HG02943 (cell line): ENCODE results near the gene PRKAB1.

ENCODE experiments used
- ATAC-seq: cut with Tn5 transposase; IDR thresholded peaks from one replicate; pipeline ENCODE4 v1.9.1; 2021; ENCODE audit warnings: mild to moderate bottlenecking, low read depth, moderate library complexity; ENCODE audit not compliant: unreplicated experiment

PRKAB1 gene

DNA sequence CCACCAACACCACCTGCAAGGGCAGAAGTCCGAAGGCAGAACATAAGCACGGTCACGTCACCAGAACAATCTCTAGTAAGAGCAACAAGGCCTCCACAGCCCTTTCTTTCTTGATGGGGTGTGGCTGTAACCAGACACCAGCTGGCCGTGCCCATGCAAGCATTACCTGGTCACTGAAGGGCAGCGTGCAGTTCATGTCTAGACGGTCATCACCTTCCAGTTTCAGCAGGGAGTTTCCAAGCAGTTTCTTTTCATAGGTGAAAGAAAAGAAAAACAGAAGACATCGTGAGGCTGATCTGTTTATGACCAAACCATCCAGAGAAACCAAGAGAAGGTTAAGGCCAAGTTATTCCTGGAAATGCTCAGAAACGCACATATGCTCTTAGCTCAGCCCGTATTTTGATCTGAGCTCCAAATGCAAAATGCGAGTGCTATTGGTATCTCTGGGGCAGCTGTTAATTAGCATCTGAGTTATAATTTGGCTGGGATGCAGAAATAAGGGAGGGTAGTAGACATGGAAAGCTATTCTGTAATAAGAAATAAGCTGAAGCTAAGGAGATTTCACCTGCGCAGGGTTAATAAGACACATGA is 42.5 kb downstream of the PRKAB1 start:
- ATAC-seq: no peak

DNA sequence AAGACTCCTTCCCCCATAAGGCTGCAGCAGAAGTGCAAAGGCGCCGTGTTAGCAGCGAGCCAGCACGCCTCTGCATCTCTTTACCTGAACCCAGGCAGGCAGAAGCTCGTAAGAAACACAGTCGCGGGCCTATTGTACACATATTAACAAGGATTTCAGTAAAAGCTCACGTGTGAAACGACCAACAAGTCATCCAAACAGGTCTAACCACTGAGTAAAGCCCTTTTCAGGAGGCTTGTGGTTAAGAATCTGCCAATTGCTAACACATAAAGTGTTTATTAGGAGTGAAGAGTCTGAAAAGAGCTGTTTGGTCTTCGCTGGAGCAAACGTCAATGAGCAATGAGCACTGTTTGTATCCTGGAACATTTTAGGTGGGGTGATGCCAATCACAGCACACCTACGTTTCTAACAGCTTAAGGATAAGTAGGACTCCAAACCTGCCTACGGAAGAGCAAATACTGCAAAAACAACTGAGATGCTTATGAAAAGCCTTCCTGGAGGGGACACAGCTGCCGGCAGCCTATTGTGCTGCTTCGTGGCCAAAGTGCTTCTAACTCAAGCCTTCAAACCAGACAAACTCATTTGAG is 43.1 kb downstream of the PRKAB1 start:
- no peak for ATAC-seq

DNA sequence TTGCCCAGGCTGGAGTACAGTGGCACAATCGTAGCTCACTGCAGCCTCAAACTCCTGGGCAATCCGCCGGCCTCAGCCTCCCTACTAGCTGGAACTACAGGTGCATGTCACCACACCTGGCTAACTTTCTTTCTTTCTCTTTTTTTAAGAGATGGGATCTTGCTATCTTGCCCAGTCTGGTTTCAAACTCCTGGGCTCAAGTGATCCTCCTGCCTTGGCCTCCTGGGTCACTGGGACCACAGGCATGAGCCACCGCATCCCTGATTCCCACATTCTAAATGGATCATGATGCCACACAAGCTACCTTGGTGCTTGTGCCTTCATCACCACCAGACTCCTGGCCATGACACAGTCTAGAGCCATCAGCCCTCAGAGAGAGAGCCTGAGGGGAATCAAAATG is 43.8 kb downstream of the PRKAB1 start:
- no peak for ATAC-seq

DNA sequence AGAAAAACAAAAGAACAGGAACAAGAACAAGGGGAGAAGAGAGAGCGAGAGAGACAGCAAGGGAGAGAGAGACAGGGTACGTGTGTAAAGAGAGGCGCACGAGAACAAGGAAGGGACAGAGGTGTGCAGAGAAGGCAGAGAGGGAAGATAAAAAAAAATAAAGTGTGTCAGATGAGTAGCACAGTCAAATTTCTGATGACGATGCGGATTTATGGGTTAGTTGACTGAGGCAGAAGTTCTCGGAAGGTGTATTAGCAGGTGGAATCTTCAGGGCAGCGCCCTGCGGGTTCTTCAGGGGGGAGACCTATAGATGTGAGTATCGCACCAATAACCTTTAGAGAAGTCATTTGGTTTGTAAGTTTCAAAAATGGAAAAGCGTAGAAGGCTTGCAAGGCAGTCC is 44.8 kb downstream of the PRKAB1 start:
- no peak for ATAC-seq

DNA sequence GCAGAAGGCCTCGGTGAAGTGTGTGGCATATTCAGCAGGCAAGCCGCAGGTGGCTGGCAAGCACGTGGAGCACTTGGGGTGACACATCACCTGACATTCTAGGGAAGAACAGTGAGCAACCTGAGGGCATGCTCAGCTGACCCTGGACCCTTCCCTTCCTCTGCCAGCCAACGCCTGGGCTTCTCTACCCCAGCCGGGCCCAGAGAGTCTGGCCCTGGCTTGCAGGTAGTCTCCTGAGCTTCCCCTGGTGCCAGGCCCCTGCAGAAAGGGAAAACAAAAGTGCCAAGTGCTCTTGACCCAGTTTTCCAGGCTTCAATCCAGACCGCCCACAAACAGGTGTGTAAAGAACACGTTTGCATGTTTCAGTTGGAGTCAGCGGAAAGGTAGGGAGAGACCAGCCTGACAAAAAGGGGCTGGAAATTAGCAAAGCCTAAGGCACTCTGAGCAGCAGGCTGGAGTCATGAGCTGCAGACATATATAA is 45.7 kb downstream of the PRKAB1 start:
- ATAC-seq: no peak

DNA sequence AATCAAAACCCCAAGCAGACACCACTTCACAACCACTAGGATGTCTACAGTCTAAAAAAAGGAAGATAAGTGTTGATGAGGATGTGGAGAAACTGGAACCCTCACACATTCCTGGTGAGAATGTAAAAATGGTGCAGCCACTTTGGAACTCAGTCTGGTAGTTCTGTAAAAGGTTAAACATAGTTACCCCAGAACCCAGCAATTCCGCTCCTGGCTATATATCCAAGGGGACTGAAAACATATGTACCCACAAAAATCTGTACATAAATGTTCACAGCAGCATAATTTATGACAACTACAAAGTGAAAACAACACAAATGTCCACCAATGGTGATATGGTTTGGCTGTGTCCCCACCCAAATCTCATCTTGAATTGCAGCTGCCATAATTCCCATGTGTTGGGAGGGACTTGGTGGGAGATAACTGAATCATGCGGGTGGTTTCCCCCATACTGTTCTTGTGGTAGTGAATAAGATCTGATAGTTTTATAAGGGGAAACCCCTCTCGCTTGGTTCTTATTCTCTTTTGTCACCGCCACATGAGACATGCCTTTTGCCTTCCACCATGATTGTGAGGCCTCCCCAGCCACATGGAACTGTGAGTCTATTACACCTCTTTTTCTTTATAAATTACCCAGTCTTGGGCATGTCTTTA is 46.8 kb downstream of the PRKAB1 start:
- no peak for ATAC-seq

DNA sequence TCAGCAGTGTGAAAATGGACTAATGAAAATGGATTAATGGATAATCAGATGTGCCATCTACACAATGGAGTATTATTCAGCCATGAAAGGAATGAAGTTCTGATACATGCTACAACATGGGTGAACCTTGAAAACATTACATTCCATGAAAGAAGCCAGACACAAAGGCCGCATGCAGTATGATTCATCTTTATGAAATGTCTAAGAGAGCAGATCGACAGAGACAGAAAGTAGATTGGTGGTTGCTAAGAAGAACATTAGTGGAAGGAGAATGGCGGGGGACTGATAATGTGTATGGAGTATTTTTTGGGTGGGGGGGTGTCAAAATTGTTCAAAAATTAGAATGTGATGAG is 47.3 kb downstream of the PRKAB1 start:
- no peak for ATAC-seq

DNA sequence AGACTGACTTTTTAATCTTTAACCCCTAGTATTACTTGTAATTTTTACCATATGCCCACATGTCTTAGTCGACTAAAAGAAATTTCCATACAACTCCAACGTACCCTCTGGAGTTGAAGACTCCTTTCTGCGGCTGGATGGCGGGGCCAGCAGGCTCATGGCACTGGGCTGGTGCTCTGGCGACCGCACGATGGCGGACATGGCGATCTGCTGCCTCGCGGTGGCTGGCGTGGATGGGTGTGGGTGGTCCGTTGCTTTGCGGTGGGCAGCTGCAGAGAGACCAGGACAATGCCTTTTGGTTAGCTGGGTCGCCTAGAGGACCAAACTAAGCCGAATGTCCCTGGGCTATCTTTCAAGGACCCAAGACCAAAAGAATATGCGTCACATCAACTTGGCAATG is 50.2 kb downstream of the PRKAB1 start:
- ATAC-seq: no peak

DNA sequence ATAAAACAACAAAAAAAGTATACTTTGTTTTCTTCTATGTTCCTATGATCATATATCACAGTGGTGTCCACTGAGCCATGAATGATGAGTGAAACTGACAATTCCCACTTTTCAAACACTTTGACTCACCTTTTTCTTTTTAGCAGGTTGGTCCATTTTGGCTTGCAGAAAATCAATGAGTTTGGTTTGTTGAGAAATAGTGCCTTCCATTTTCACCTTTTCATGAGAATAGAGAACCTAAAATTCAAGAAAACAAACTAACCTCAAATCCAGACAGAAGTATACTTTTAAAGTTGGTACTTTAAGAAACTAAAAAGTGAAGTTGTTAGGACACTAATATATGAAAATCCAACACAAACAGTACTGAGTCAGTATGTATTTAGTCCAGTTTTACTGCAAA is 52.4 kb downstream of the PRKAB1 start:
- no peak for ATAC-seq

DNA sequence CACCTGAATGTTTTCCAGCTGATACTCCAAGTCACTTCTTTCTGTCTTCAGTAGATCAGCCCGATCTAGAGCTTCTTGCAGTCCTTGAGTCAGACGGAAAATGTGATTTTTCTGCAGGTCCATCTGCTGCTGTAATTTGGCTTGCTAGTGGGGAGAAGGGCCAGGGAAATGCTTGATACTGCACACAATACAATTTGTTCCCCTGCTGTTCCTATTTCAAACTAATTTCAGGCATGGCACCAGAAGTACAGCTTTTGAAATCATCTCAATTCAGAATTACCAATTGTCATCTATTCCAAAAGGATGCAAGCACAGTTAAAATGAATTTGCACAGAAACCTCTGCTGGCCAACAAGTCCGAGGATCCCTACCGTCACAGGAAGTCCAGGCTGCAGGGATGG is 53.4 kb downstream of the PRKAB1 start:
- no peak for ATAC-seq

DNA sequence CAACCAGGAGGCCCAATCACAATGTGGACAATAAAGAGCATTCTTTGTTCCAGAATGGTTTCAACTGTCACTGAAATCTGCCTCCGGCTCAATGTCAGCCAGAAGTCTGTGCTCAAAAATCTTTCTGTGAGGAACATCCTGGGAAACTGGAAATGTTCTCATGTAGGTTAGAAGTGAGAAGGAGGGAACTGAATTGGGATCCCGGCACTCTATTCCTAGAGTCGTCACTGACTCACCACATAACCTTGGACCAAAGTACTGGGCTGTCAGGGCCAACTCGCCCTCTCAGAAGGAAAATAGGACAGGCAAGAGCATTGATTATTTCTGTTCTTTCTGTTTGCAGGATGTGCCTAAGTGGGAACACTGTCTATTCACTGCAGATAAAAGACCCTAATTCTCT is 57.6 kb downstream of the PRKAB1 start:
- ATAC-seq: no peak

DNA sequence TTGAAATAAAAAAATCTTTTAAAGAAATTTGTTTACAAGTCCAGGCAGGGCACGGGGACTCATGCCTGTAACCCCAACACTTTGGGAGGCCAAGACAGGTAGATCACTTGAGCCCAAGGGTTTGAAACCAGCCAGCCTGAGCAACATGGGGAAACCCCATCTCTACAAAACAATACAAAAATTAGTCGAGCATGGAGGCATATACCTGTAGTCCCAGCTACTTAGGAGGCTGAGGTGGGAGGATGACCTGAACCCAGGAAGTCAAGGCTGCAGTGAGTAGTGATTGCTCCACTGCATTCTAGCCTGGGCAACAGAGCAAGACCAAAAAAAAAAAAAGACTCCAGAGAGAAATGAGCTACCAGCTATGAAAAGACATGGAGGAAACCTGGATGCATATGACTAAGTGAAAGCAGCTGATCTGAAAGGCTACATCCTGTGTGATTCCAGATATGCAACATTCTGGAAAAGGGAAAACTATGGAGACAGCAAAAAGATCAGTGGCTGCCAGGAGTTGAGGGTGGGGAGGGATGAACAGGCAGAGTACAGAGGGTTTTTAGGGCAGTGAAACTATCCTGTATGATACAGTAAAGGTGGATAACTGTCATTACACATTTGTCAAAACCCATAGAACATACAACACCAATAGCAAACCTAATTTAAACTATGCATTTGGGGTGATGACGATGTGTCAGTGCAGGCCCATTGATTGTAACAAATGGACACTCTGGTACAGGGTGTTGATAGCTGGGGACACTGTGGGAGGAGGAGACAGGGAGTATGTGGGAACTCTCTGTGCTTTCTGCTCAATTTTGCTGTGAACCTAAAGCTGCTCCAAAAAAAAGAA is 59.9 kb downstream of the PRKAB1 start:
- no peak for ATAC-seq

DNA sequence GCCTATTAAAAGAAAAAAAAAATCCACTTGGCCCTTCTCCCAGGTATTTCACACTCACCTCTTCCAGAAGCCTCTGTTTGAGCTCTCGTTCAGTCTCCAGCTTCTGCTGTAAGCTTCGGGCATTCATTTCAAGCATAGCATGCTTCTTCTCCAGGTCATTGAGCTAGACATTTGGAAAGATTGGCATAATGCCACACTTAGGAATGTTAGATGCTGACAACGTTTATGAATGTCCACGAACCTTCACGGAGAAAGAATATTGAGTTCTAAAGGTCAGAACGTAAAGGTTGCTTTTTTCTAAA is 60.5 kb downstream of the PRKAB1 start:
- no peak for ATAC-seq

DNA sequence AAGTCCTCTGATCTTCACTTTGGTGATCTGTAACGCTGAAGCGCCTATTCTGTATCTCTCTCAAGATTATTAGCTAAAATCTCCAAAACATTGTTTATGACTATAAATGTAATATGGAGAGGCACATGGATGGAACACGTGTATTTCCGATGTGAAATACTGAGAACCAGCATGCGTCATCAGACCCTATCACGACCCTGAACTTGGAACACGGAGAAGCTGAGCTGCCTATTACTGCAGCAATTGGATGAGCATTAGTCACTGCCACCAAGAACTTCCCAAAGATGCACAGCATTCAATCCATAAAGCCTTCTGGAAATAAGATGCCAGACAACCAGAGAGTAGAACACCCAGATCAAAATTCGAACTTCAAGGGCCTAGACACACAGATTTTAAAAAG is 61.9 kb downstream of the PRKAB1 start:
- no peak for ATAC-seq

DNA sequence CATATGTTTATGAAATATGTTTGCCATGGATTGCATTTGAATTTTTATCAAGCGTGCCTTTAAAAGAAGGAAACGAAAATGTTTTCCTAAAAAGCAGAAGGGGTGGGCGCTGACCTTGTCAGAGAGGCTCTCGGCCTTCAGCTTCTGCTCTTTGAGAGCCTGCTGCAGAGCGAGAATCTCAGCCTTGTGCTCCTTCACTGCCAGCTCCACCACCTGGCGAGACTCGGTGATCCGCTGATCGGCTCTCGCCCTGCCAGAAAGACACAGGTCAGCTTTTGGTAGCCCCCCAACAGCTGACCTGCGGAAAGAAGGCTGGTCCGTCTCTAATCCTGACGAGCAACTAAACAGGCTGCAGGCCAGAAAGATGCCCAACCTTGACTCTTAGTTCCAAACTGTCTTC is 62.4 kb downstream of the PRKAB1 start:
- ATAC-seq: no peak
